ENCODE data around the gene C2orf78.

Gene C2orf78

GRCh38 chr2:73859721-73860586 is 76.0 kb downstream of the C2orf78 start:
- Histone ChIP-seq H3K4me1 (ENCODE audit: control insufficient read depth, insufficient read depth, low read length) (no peaks in the 10 kb centered on the region), H3K9me3 (ENCODE audit: control insufficient read depth, insufficient read depth, low read depth, low read length) (no peaks in the 10 kb centered on the region), H3K27ac (ENCODE audit: low read depth, low read length) (no peak overlapping the region), H3K27me3 (ENCODE audit: control insufficient read depth, insufficient read depth, low read length) (no peaks in the 10 kb centered on the region), H3K9ac (ENCODE audit: low read length) (no peak overlapping the region), H3K4me3 (ENCODE audit: low read depth, low read length) (no peak overlapping the region), H3K36me3 (ENCODE audit: control insufficient read depth, insufficient read depth, low read length) (peaks cover 90% of the 10 kb centered on the region)

DNA sequence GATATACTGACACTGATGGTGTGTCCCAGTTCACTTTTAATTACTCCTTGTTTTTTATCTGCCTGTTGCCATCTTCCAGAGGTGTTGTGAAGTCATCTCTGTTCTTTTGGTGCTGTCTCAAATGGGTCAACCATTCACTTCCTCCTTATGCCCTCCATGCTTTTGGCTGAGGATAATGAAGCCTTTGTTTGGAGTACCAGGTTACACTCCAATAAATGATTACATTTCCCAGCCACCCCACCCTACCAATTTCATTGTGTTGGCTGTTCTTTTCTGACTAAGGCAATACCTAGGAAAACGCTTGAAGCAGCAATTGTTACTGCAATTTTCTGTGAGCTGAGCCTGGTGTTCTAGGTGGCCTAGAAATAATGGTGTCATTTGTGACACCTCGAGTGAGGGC is 79.0 kb downstream of the C2orf78 start:
- Histone ChIP-seq H3K36me3 (ENCODE audit: control insufficient read depth, insufficient read depth, low read length) (peaks cover 82% of the 10 kb centered on the region), H3K4me3 (ENCODE audit: low read depth, low read length) (no peak overlapping the region), H3K9me3 (ENCODE audit: control insufficient read depth, insufficient read depth, low read depth, low read length) (no peaks in the 10 kb centered on the region), H3K9ac (ENCODE audit: low read length) (no peak overlapping the region), H3K27ac (ENCODE audit: low read depth, low read length) (no peak overlapping the region), H3K4me1 (ENCODE audit: control insufficient read depth, insufficient read depth, low read length) (no peaks in the 10 kb centered on the region), H3K27me3 (ENCODE audit: control insufficient read depth, insufficient read depth, low read length) (no peaks in the 10 kb centered on the region)
